Transverse colon (tissue), 4 donors: ENCODE measurements around the gene SCAF8.

Experiments used
- CTCF ChIP-seq, 5 experiments: fragments of 200-600 bp in 3 of 5; fragments of 450-650 bp in 2 of 5; sonication (generic) in 3 of 5; IDR thresholded peaks; 1 replicate in 2 of 5; 2 replicates in 3 of 5; pipeline ENCODE4 v1.5.1; 2016 to 2017; ENCODE audit warnings: antibody characterized with exemption in 5 of 5, inconsistent platforms in 3 of 5, mild to moderate bottlenecking in 2 of 5, moderate library complexity in 1 of 5
- POLR2A ChIP-seq: fragments of 450-650 bp; IDR thresholded peaks from one replicate; pipeline ENCODE4 v1.6.1; 2016; ENCODE audit warnings: antibody characterized with exemption, mild to moderate bottlenecking, moderate library complexity
- POLR2AphosphoS5 ChIP-seq, 3 donors: sonication (generic); formaldehyde crosslinking; IDR thresholded peaks; one replicate each; pipeline ENCODE4 v1.6.1; 2016; ENCODE audit warnings: antibody characterized with exemption in 3 of 3

- peak; percentile 55 for TF ChIP-seq POLR2A
- peak; percentile 48 to 88 (median 74) for TF ChIP-seq CTCF (IDR thresholded peaks at IDR 0.05)
- peak; percentile 15 to 59 (median 58) for TF ChIP-seq POLR2AphosphoS5 (IDR thresholded peaks at IDR 0.05)
Measured at GRCh38 chr6:154733183-154733625, at the start of gene SCAF8.
